GM19099 (cell line): ENCODE results near the gene SLAMF1.

Source experiments
- POLR2A ChIP-seq: IDR thresholded peaks from 3 replicates; pipeline ENCODE4 v1.6.1; 2011; ENCODE audit warnings: low read depth; ENCODE audit not compliant: insufficient read length; ENCODE audit errors: extremely low read depth

Gene SLAMF1

GRCh38 chr1:160634543-160635491, 12.0 kb downstream of the SLAMF1 start:
- peak; percentile 75 for TF ChIP-seq POLR2A

DNA sequence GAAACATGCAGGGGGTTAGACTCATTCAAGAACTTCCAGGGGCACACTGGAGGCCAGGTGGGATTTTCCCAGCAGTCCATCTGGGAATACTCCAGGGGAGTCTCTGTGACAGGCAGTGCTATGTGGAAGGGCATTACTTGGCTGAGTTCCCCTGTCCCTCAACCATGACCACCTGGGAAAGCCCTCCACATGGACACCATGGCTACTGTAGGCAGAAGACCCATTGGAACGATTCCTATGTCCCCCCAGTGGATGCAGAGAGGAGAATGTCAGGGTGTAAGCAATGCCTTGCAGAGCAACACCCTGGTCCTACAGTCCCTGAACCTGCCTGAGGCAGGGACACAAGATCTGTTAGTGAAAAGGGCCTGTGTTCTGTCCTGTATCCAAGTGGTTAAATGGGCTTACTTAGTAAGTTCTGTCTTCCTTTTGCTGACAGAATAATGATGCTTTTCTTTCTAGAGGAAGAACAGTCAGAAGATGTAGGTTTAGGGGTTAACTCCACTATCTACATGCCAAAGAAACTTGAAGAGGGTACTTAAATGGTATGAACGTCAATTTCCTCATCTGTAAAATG, 13.4 kb downstream of the SLAMF1 start:
- TF ChIP-seq POLR2A = no peak

DNA sequence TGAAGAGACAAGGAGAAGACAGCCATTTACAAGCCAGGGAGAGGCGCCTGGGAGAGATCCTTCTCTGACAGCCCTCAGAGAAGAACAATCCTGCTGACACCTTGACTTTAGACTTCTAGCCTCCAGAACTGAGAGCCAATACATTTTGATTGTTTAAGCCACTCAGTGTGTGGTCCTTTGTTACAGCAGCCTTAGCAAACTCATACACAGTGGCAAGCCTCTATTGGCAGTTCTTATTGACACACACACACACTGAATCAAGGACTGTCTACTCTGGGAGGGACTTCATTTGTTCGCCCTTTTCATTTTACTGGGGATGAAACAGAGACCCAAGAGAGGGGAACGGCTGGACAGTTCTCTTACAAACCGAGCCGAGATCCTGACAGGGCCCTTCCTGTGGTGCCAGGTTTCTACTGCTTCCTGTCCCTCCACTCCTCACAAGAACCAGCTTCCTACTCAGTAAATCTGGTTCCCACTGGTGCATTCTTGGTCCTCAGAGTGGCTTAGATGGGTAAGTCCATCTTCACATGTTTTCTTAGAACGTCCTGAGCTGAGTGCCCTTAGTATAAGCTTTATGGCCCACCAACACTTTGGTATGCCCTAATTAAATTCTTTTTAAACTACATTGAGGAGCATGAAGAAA, 14.7 kb downstream of the SLAMF1 start:
- peak; percentile 57 for TF ChIP-seq POLR2A

DNA sequence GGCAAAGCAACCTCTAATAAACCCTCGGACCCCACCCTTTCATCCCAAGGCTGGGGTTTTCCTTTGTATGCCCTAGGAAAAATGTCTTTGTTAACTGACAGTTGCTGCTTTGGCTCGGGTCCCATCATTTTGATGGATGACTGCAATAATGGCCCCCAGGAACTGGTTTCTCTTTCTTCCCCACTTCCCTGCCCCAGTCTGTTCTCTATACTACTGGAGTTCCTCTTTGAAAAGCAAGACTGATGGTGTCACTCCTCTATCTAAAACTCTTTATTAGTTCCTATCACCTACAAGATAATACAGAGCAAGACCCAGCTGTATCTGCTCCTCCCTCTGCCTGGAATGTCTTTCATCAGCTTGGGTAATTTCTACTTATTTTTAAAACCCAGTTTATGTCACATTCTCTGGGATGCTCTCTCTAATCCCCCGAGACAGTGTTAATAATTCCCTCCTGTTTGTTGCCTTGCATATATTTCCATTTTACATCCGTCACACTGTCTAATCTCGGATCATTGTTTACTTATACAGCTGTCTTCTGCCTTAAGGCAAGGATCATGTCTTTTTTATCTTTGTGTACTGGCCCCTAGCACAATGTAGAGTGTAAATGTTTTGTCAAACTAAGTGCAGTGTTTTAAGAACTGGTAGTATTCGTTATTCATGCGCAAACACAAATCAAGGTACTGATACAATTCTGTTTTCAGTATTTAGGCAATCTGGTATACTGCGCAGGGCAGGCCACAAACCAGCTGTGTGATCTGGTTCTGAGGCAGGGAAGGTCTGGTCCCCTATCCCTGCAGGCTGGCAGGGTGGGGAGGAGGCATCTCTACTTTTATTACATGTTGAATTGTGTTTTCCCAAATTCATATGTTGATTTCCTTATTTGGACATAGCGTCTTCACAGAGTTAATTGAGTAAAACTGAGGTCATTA, 16.1 kb downstream of the SLAMF1 start:
- TF ChIP-seq POLR2A = peak; percentile 46

DNA sequence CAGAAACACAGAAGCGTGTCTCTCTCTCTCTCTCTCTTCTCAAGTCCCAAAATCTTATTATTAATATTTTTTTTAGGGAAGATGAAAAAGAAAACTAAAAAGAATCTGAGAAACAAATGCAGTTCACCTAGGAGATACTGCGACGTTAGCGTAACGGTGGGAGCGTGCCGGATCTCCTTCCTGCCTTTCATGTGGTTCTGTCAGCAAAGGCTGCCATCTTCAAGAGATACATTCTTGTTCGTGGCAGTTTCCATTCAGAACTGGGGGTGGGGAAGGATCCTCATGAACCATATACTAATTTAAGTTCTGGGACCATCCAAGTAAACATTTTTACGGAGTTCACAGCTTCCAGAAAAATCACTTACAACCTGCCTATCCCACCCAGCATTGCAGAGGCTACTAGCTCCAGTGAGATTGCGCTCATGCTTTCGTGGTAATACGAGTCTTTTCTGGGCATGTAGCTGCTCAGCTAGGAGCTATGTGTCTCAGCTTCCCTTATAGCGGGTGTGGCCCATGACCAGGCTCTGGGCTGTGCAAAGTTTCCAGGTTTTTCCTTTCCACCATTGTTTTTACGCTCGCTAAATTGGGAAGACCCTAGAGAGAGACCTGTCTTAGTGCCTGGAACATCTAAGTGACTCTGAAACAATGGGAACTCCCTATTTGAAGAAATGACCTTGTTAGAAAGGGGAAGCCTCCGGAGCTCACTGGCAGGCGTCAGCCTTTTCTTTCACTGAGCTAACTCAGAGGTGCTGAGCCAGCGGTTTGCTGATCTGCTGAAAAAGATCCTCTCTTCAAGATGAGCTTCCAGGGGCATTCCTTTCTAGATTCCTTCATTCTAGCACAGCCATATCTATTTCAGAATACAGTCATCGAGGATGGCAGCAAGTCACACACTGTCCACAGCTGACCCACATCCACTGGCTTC, 17.3 kb downstream of the SLAMF1 start:
- TF ChIP-seq POLR2A = no peak

GRCh38 chr1:160628799-160629263, 18.0 kb downstream of the SLAMF1 start:
- no peak for TF ChIP-seq POLR2A

DNA sequence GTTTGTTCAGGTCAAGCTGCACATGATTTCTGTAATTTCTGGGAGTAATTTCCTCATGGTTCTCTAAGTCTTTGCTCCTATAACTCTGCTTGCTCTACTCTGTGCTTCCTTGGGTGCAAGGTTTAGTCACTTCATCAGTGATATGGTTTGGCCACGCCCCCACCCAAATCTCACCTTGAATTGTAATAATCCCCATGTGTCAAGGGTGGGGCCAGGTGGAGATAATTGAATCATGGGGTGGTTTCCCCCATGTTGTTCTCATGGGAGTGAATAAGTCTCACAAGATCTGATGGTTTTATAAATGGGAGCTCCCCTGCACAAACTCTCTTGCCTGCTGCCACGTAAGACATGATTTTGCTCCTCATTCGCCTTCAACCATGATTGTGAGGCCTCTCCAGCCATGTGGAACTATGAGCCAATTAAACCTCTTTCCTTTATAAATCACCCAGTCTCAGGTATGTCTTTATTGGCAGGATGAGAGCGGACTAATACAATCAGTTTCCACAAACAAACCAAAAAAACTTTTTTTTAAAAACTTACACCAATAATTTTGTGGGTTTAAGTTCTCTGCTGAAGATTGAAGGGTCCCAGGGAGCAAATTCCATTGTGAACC, 19.1 kb downstream of the SLAMF1 start:
- peak; percentile 30 for TF ChIP-seq POLR2A

DNA sequence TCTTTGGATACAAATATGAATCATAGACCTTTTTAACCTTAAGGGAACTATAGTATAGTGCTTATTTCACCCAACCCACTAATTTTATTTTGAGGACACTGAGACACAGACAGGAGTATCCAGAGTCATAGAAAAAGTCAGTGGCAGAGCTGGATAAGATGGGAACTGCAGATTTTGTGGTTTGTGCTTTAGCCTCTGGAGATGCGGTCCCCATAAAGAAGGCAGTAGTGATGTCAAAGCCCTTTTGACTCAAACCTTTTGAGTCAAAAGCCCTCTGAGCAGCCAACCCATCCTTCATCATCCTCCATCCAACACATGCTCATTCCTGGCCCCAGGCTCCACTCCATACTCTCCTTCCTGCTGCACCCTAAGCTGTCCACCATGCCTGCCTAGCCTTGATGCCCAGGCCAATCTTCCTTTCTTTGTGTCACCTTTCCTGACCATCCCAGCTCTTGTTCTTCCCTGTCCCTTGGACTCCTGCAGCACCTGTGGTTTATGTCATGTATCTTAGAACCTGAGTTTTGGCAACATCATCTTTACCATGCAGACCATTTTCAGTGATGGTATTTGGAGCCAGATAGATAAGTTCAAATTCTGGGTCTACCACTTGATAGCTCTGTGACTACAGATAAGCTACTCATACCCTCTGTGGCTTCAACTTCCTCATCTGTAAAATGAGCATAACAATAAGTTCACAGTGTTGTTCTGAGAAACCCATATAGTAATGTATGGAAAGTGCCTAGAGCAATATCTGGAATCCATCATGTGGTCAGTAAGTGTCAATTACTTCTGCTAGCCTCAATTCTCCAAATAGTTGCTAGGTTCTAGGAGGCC, 20.1 kb downstream of the SLAMF1 start:
- TF ChIP-seq POLR2A = peak; percentile 58

DNA sequence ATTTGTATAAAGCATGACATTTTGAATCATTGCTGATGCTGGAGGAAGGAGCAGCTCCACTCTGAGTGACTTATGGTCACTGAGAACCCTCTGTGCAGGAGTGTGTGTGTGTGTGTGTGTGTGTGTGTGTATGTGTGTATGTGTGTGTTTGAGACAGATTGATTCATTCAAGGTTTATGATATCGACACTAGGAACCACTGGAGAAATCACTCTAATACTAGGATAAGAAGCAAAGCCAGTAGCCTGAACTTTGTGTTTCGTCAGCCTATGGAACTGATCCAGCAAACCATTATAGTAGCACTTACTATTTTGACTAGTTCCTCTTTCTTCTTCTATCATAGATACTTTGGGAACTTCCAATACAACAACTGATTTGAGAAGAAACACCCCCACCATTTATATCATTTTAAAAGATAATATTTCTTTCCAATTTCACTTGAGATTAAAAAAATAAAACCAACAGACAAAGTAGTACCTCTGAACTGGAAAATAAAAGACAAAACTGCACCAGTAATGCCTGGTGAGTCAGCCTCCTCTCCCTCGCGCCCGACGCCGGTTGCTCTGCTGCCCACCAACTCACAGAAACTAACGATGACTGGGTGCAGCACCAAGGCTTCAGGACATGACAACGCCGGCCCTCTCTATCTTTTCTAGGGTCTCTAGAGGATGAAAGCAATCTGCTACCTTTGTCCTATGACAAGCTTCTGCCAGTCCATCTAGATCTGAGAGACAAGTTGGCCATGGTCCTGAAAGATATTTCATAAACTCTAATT, 20.9 kb downstream of the SLAMF1 start:
- TF ChIP-seq POLR2A = no peak

DNA sequence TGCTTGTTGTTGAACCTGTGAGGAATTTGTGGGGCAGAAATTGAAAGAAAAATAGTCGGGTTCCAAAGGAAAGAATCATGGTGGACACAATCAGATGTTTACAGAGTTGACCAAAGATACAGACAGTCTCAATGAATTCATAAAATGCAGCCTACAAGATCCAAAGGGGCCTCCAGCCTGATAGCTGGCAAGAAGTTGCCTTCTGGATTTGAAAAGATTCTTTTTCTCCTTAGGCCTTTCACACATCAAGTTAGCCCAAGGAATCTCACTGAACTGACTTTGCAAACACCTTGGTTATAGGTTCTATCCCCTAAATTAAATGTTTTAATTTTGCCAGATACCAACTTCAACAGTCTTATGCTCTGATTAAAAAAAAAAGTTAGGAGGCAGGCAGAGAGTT, 21.5 kb downstream of the SLAMF1 start:
- TF ChIP-seq POLR2A = no peak

- TF ChIP-seq POLR2A = peak; percentile 6
These were observed 22.4 kb downstream of the SLAMF1 start for GRCh38 chr1:160624464-160624863.

- no peak for TF ChIP-seq POLR2A
These were observed 23.0 kb downstream of the SLAMF1 start for GRCh38 chr1:160623862-160624261.
